Activated CD4-positive, alpha-beta memory T cell treated with anti-CD3 and anti-CD28 coated beads, Interleukin-2, amount 10 ng/mL, durations not matched to agents 7 days and 5 days (primary cell): ENCODE data around the gene RAD51B. TPM values are rescaled to one million over a fixed set of nuclear protein-coding genes. Genes with fewer than 3 reads are reported as not detected.
"Not testable (repeated sequence)": the region's sequence is repeated elsewhere in the genome, so short reads cannot be mapped to it uniquely, and the experiment has no call there.

Experiments used
- CTCF ChIA-PET: fragments of 350-600 bp; sonication (Branson Sonifier 250); formaldehyde crosslinking; loops from one replicate; lab custom pipeline; 2021; ENCODE audit warnings: antibody characterized with exemption, inconsistent platforms; lab: Charles Lee
- POLR2A ChIA-PET: fragments of 350-600 bp; sonication (Branson Sonifier 250); formaldehyde crosslinking; loops from one replicate; lab custom pipeline; 2021; ENCODE audit warnings: antibody characterized with exemption; lab: Charles Lee
- DNase-seq: peaks from one replicate; pipeline ENCODE4 v3.0.0-alpha.2; 2020
- H3K27ac Mint-ChIP-seq: one replicate; pipeline ENCODE4 v1.8.0; 2021; ENCODE audit warnings: mild to moderate bottlenecking, mixed read lengths
- H3K27me3 Mint-ChIP-seq: one replicate; pipeline ENCODE4 v1.8.0; 2021; ENCODE audit warnings: mixed read lengths
- H3K36me3 Mint-ChIP-seq: one replicate; pipeline ENCODE4 v1.8.0; 2021; ENCODE audit warnings: low read depth, mixed read lengths
- H3K4me1 Mint-ChIP-seq: one replicate; pipeline ENCODE4 v1.8.0; 2021; ENCODE audit warnings: mixed read lengths
- H3K4me3 Mint-ChIP-seq: one replicate; pipeline ENCODE4 v1.8.0; 2021; ENCODE audit warnings: mild to moderate bottlenecking, mixed read lengths
- H3K9me3 Mint-ChIP-seq: one replicate; pipeline ENCODE4 v1.8.0; 2021; ENCODE audit warnings: mixed read lengths
- total RNA-seq, 2 experiments: library from RNA; stranded (reverse); gene quantifications; one replicate each; pipeline ENCODE4 v1.2.3, GENCODE V29; 2021

Gene RAD51B
- total RNA-seq, 2 experiments from 2014 or later: 33.1 to 40.8 TPM

DNA sequence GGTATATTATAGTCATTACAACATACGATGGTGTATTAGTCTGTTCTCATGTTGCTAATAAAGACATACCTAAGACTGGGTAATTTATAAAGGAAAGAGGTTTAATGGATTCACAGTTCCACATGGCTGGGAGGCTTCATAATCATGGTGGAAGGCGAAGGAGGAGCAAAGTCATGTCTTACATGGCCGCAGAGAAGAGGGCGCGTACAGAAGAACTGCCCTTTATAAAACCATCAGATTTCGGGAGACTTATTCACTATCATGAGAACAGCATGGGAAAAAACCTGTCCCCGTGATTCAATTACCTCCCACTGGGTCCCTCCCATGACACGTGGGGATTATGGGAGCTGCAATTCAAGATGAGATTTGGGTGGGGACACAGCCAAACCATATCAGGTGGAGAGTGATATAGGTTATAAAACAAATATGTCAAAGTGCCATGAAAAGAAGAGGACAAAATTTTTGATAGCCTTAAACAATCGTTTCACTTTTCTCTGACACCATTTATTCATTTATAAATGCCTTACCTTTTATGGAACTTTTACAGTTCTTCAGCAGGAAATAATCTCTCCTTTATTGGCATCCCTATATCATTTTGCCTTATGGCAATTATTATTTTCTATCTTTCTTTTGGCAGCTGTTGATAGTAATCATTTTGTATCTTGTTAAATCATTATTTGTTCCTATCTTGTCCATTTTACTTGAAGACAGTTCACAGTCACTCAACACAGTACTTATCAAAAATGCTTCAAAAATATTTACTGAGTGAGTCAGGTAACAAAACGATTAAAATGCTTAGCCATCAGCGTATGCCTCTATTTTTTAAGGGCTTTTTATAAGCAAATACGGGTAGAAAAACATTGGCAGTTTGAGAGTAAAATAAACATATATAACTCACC, 196.0 kb downstream of the RAD51B start:
- H3K36me3 Mint-ChIP-seq: no peaks in the 10 kb centered on the region
- ChIA-PET CTCF (no interaction called here), POLR2A (no interaction called here)

DNA sequence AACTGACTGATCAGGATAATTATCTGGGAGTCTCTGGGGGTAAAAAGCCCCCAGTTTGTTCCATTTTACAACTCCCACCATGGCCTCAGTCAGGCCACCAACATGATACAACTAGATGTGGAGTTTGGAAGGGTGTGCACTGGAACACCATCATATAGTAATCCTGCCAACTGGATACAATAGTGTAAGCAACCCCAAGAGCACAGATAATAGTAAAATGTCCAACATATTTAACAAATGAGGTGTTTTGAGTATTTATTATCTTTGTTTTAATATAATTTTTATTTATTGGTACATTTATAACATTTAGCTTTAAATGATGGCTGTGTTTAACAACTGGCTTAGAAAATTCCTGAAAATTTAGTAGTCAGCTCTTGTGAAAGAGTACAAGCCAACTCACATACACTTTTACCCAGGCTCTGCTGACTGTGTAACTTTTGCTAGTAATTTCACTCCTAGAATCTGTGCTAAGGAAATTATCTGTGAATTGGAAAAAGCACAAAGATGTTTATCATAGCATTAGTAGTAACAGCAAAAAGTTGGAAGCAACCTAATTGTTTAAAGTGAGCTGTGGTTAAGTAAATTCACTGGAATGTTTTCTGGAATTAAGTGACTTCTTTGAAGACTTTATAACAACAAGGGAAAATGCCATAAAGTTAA, 196.8 kb downstream of the RAD51B start:
- POLR2A ChIA-PET: no interaction called here

More for the DNA sequence above, 196.0 kb downstream of the RAD51B start:
- no peak overlapping the region for H3K27ac Mint-ChIP-seq
- no peak overlapping the region for H3K4me3 Mint-ChIP-seq
- no peaks in the 10 kb centered on the region for H3K27me3 Mint-ChIP-seq
- H3K4me1 Mint-ChIP-seq: no peaks in the 10 kb centered on the region
- DNase-seq: no peak
- H3K9me3 Mint-ChIP-seq: peaks cover 2% of the 10 kb centered on the region

GRCh38 chr14:68018598-68018997, 199.0 kb downstream of the RAD51B start:
- Mint-ChIP-seq H3K27me3 (no peaks in the 10 kb centered on the region), H3K9me3 (peaks cover 6% of the 10 kb centered on the region), H3K4me1 (no peaks in the 10 kb centered on the region), H3K36me3 (no peaks in the 10 kb centered on the region), H3K27ac (no peak overlapping the region), H3K4me3 (no peak overlapping the region)
- no peak for DNase-seq
- CTCF ChIA-PET: no interaction called here
- POLR2A ChIA-PET: no interaction called here

More for the DNA sequence above, 196.8 kb downstream of the RAD51B start:
- Mint-ChIP-seq H3K9me3 (peaks cover 2% of the 10 kb centered on the region), H3K36me3 (no peaks in the 10 kb centered on the region), H3K4me1 (no peaks in the 10 kb centered on the region), H3K27me3 (no peaks in the 10 kb centered on the region), H3K27ac (no peak overlapping the region), H3K4me3 (no peak overlapping the region)
- CTCF ChIA-PET: interaction anchor here (0.6 kb wide), 1 partner anchor 828 kb away, joined by 4 read pairs; no protein-coding TSS in a partner anchor
- no peak for DNase-seq

DNA sequence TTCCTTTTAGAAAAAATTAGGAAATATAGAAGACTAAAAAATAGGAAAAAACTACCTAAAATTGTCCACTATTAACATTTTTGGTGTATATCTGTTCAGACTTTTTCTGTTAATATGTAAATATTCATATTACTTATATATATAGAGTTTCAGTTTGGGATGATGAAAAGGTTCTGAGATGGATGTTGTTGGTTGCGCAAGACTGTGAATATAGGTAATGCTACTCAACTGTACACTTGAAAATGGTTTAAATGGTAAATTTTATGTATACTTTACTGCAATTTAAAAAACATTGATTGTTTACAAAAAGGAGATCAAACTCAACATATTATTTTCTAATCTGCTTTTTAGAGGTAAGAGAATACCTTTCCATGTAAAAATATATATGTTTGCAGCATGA, 200.9 kb downstream of the RAD51B start:
- H3K27ac Mint-ChIP-seq: no peak overlapping the region
- ChIA-PET POLR2A (no interaction called here), CTCF (no interaction called here)
- H3K4me1 Mint-ChIP-seq: no peaks in the 10 kb centered on the region
- no peak overlapping the region for H3K4me3 Mint-ChIP-seq
- H3K27me3 Mint-ChIP-seq: no peaks in the 10 kb centered on the region
- H3K9me3 Mint-ChIP-seq: peaks cover 4% of the 10 kb centered on the region
- DNase-seq: no peak
- H3K36me3 Mint-ChIP-seq: no peaks in the 10 kb centered on the region

DNA sequence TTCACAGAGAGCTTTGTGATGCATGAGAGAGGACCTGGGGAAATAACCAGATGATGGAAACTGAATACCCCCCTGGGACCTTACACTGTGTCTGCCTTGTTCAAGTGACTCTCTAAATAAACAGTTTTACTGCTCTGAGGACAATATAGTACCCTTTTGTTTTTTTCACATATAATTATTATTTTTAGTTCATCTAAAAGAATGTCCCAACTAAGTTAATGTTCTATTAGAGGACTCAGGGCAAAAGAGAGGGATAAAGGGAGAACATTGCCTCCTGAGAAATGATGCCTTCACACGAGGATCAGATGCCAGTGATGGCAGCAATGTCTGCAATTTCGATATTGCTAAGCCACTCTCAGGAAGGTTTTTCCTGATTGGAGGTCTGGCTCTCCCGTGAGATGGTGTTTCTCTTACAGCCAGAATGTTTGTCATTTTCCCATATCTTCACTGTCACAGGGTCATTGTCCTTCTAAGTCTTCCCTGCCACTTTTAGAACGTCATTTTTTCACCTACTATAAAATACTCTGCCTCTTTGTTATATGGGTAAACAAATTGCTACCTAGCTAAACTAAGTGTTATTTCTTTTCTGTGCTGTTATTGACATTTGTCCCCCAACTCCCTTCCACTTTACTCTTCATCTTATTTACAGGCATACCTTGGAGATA, 201.6 kb downstream of the RAD51B start:
- Mint-ChIP-seq H3K9me3 (peaks cover 4% of the 10 kb centered on the region), H3K4me1 (no peaks in the 10 kb centered on the region)
- CTCF ChIA-PET: no interaction called here

DNA sequence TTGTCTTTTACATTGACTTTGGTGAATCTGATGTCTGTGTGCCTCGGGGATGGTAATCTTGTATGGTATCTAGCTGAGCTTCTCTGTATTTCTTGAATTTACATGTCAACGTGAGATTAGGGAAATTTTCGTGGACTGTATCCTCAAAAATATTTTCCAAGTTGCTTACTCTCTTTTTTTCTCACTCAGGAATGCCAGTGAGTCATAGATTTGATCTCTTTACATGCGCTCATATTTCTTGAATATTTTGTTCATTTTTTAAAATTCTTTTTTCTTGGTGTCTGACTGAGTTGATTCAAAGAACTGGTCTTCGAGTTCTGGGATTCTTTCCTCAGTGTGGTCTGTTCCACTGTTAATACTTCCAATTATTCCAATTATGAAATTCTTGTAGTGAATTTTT, 207.7 kb downstream of the RAD51B start:
- Mint-ChIP-seq H3K36me3 (no peaks in the 10 kb centered on the region), H3K27me3 (no peaks in the 10 kb centered on the region), H3K27ac (no peak overlapping the region), H3K9me3 (peaks cover 11% of the 10 kb centered on the region), H3K4me3 (no peak overlapping the region), H3K4me1 (no peaks in the 10 kb centered on the region)
- ChIA-PET CTCF (no interaction called here), POLR2A (no interaction called here)
- no peak for DNase-seq

More for the DNA sequence above, 201.6 kb downstream of the RAD51B start:
- Mint-ChIP-seq H3K27ac (no peak overlapping the region), H3K27me3 (no peaks in the 10 kb centered on the region), H3K4me3 (no peak overlapping the region), H3K36me3 (no peaks in the 10 kb centered on the region)
- DNase-seq: no peak
- POLR2A ChIA-PET: no interaction called here

GRCh38 chr14:68028075-68028474, 208.5 kb downstream of the RAD51B start:
- Mint-ChIP-seq H3K27me3 (no peaks in the 10 kb centered on the region), H3K4me3 (no peak overlapping the region), H3K4me1 (no peaks in the 10 kb centered on the region), H3K9me3 (peaks cover 7% of the 10 kb centered on the region), H3K27ac (no peak overlapping the region), H3K36me3 (no peaks in the 10 kb centered on the region)
- CTCF ChIA-PET: no interaction called here
- POLR2A ChIA-PET: no interaction called here
- DNase-seq: no peak

DNA sequence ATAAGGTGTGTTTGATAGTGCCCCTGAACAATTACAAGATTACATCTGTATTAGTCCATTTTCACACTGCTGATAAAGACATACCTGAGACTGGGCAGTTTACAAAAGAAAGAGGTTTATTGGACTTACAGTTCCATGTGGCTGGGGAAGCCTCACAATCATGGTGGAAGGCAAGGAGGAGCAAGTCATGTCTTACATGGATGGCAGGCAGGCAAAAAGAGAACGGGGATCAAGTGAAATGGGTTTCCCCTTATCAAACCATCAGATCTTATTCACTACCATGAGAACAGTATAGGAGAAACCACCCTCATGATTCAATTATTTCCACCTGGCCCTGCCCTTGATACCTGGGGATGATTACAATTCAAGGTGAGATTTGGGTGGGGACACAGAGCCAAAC, 211.4 kb downstream of the RAD51B start:
- DNase-seq, H3K27ac Mint-ChIP-seq, POLR2A ChIA-PET, H3K9me3 Mint-ChIP-seq, H3K4me1 Mint-ChIP-seq, H3K4me3 Mint-ChIP-seq, H3K27me3 Mint-ChIP-seq, CTCF ChIA-PET, H3K36me3 Mint-ChIP-seq: not testable (repeated sequence)

- no peak overlapping the region for H3K27ac Mint-ChIP-seq
- no peaks in the 10 kb centered on the region for H3K36me3 Mint-ChIP-seq
- no peaks in the 10 kb centered on the region for H3K27me3 Mint-ChIP-seq
- ChIA-PET CTCF (no interaction called here), POLR2A (no interaction called here)
- H3K4me3 Mint-ChIP-seq: no peak overlapping the region
- H3K9me3 Mint-ChIP-seq: peaks cover 5% of the 10 kb centered on the region
- DNase-seq: no peak
- no peaks in the 10 kb centered on the region for H3K4me1 Mint-ChIP-seq
Measured at GRCh38 chr14:68032154-68032553, 212.6 kb downstream of the RAD51B start.

- Mint-ChIP-seq H3K4me3 (no peak overlapping the region), H3K27me3 (no peaks in the 10 kb centered on the region), H3K36me3 (no peaks in the 10 kb centered on the region), H3K9me3 (peaks cover 4% of the 10 kb centered on the region), H3K4me1 (no peaks in the 10 kb centered on the region), H3K27ac (no peak overlapping the region)
- POLR2A ChIA-PET: no interaction called here
- CTCF ChIA-PET: no interaction called here
- no peak for DNase-seq
Measured at GRCh38 chr14:68033336-68033932, 213.9 kb downstream of the RAD51B start.

- ChIA-PET CTCF (no interaction called here), POLR2A (no interaction called here)
- Mint-ChIP-seq H3K27me3 (no peaks in the 10 kb centered on the region), H3K27ac (no peak overlapping the region), H3K9me3 (peaks cover 2% of the 10 kb centered on the region), H3K4me3 (no peak overlapping the region), H3K4me1 (no peaks in the 10 kb centered on the region), H3K36me3 (no peaks in the 10 kb centered on the region)
- no peak for DNase-seq
Measured at GRCh38 chr14:68034896-68035295, 215.3 kb downstream of the RAD51B start.

DNA sequence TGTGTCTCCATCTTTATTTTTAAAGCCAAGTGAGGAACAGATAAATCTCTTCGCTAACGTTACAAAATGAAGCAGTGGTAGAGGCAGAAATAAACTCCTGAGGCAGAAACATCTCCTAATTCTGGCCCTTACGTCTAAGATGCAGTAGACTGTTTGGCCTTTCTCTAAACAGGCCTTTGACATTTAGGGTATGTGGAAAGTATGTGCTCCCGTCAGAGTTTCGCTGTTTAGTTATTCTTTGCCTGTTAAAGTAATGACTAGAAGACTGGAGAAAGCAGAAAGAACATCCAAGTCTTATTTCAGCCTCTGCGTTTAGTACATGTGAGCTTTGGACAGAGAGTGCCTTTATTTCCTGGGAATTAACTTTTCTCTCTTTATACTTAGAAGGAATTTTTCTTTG, 216.6 kb downstream of the RAD51B start:
- Mint-ChIP-seq H3K4me1 (no peaks in the 10 kb centered on the region), H3K4me3 (no peak overlapping the region), H3K36me3 (no peaks in the 10 kb centered on the region), H3K27ac (no peak overlapping the region), H3K9me3 (no peaks in the 10 kb centered on the region), H3K27me3 (no peaks in the 10 kb centered on the region)
- ChIA-PET CTCF (no interaction called here), POLR2A (no interaction called here)
- no peak for DNase-seq

GRCh38 chr14:68039593-68039992, 220.0 kb downstream of the RAD51B start:
- no peak overlapping the region for H3K27ac Mint-ChIP-seq
- DNase-seq: no peak
- H3K4me1 Mint-ChIP-seq: no peaks in the 10 kb centered on the region
- H3K27me3 Mint-ChIP-seq: no peaks in the 10 kb centered on the region
- POLR2A ChIA-PET: no interaction called here
- no peaks in the 10 kb centered on the region for H3K36me3 Mint-ChIP-seq
- CTCF ChIA-PET: interaction anchor here (1.1 kb wide), 1 partner anchor 95 kb away, joined by 5 read pairs; no protein-coding TSS in a partner anchor
- no peaks in the 10 kb centered on the region for H3K9me3 Mint-ChIP-seq
- no peak overlapping the region for H3K4me3 Mint-ChIP-seq
